BE2C (cell line): ENCODE data around the gene TADA3.

Experiments
- DNase-seq: peaks from one replicate; pipeline ENCODE4 v3.0.0-alpha.2; 2020
- H3K27me3 ChIP-seq: fragments of 250-450 bp; sonication (Bioruptor Pico); 2 replicates; pipeline ENCODE4 v1.5.1; 2020; ENCODE audit warnings: mild to moderate bottlenecking
- H3K36me3 ChIP-seq: fragments of 250-450 bp; sonication (Bioruptor Pico); 2 replicates; pipeline ENCODE4 v1.5.1; 2020; ENCODE audit warnings: mild to moderate bottlenecking
- H3K4me1 ChIP-seq: fragments of 250-450 bp; sonication (Bioruptor Pico); 2 replicates; pipeline ENCODE4 v1.5.1; 2020
- H3K4me3 ChIP-seq: 2 replicates; pipeline ENCODE4 v1.5.1; 2011; ENCODE audit warnings: low read depth, low read length
- H3K9me3 ChIP-seq: fragments of 250-450 bp; sonication (Bioruptor Pico); 2 replicates; pipeline ENCODE4 v1.5.1; 2020
- CTCF ChIP-seq: IDR thresholded peaks from 2 replicates; pipeline ENCODE4 v1.5.1; 2012; ENCODE audit warnings: mild to moderate bottlenecking, low read depth, low read length

TADA3 gene

DNA sequence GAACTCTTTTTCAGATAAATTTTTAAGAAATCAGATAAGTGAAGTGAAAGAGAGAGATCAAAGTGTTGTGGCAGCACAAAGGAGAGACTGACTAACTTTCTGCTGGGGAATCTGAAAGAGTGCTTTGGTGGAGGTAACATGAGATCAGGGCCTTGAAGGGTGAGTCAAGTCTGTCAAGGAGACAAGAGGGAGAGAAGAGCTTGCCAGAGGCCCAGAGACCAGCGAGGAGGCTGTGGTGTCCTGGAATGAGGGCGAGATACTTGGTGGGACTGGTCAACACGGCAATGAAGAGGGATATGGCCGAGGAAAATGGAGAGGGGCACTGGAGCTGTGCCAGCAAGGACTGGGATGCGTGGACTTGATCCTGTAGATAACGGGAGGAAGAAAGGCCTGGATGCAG lies 4.6 kb downstream of the TADA3 start:
- Histone ChIP-seq H3K36me3 (no peaks in the 10 kb centered on the region), H3K4me3 (no peak overlapping the region), H3K4me1 (peaks cover 3% of the 10 kb centered on the region; the same call in 1 of the 2 replicates), H3K27me3 (no peaks in the 10 kb centered on the region), H3K9me3 (no peaks in the 10 kb centered on the region)
- no peak for TF ChIP-seq CTCF
- DNase-seq: no peak

DNA sequence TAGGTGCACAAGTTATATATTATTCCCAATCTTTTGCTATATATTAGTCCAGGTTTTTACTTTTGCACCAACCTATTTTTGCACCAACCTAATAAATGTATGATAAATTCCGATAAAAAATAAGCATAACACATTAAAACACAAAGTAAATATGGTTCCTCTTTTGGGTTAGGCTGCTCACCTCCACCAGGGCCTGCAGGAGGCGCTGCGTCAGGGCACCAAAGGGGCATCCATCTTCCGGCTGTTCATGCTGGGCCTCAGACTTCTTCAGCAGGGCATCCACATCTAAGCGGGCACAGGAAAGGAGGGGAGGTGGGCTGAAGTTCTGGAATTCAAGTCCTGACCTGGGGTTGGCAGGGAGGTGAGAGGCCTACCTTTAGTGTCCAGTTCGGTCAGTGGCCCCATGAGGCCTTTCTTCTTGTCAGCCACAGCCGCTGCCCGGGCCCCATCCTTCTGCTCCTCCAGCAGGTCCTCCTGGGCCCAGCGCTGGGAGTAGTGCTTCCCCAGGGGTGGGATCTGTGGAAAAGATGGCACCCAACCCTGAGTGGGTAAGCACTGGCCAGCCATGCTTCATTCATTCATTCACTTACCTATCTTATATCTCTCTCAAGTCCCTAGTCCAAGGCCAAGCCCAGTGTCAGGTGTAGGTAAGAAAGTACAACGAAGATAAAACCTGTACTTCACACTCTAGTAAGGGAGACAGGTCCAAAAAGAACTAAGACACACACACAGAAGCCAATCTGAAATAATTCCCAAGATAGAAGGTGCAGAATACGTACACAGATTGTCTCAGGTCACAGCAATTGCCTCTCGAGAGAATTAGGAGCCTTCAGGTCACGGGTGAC lies 5.2 kb downstream of the TADA3 start:
- no peak for DNase-seq
- no peak overlapping the region for H3K4me3 ChIP-seq
- no peaks in the 10 kb centered on the region for H3K36me3 ChIP-seq
- H3K27me3 ChIP-seq: no peaks in the 10 kb centered on the region
- H3K4me1 ChIP-seq: peaks cover 3% of the 10 kb centered on the region; the same call in 1 of the 2 replicates
- H3K9me3 ChIP-seq: no peaks in the 10 kb centered on the region
- peak; percentile 33; the same call in 1 of the 2 replicates for TF ChIP-seq CTCF

DNA sequence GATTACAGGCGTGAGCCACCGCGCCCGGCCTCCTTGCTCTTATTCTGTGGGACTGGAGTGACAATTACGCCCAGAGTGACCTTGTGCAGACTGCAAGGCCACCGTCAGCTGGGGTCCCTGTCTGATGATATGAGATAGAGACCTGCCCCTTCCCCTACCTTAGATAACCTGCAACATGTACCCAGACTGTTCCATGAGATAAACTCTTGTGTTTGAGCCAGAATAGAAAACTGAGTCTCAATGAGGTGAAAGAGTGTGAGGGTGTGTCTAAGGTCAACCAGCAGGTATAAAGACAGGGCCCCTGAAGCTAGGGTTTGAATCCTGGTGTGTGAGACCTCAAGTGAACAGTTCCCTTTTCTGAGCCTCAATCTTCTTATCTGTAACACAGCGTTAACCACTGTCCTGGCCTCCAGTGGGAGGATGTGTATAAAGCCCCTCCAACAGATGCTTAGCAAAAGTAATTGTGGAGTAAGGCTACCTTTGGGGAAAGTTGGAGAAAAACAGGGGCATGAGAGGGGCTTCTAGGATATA lies 6.0 kb downstream of the TADA3 start:
- no peaks in the 10 kb centered on the region for H3K36me3 ChIP-seq

DNA sequence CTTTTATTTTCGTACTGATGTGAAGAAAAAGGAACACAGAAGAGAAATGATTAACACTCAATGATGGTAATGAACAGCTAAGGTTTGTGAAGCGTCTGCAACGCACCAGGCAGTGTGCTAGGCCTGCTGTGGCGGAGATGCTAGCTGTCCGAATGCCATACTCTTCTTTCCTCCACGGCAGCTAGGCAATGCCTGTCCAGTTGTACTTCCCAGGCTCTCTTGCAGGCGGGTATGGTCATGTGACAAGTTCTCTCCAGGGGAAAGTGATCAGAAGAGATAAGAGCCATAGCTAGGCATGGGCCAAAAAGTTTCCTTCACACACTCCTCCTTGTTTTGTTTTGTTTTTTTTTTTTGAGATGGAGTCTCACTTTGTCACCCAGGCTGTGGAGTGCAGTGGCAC lies 6.7 kb downstream of the TADA3 start:
- Histone ChIP-seq H3K9me3 (no peaks in the 10 kb centered on the region), H3K4me1 (peaks cover 3% of the 10 kb centered on the region; the same call in 1 of the 2 replicates), H3K27me3 (no peaks in the 10 kb centered on the region), H3K4me3 (no peak overlapping the region), H3K36me3 (no peaks in the 10 kb centered on the region)
- no peak for TF ChIP-seq CTCF
- peak; percentile 44 for DNase-seq

More for the DNA sequence above, 6.0 kb downstream of the TADA3 start:
- DNase-seq: no peak
- no peaks in the 10 kb centered on the region for H3K9me3 ChIP-seq
- no peak for TF ChIP-seq CTCF
- peaks cover 3% of the 10 kb centered on the region; the same call in 1 of the 2 replicates for H3K4me1 ChIP-seq
- H3K27me3 ChIP-seq: no peaks in the 10 kb centered on the region
- no peak overlapping the region for H3K4me3 ChIP-seq

DNA sequence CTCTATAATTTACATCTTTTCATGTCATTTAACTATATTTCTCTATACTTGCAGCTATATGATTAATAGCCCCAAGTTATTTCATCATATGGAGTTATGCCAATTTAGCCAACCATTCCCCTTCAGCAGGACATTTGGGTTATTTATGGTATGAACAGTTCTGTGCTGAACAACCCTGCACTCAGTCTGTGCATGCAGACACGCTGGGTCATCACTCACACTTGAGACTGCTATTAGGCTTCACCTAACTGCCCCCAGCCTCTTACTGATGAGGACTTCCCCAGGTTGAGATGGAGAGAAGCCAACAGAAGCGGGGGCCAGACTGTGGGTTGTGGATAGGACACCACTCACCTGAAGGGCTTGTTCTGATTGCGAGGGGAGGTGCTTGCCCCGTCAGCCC lies 7.3 kb downstream of the TADA3 start:
- no peak for DNase-seq
- no peaks in the 10 kb centered on the region for H3K27me3 ChIP-seq
- no peaks in the 10 kb centered on the region for H3K9me3 ChIP-seq
- TF ChIP-seq CTCF: no peak
- H3K4me3 ChIP-seq: no peak overlapping the region
- H3K36me3 ChIP-seq: no peaks in the 10 kb centered on the region
- H3K4me1 ChIP-seq: peaks cover 3% of the 10 kb centered on the region; the same call in 1 of the 2 replicates

- TF ChIP-seq CTCF: no peak
- Histone ChIP-seq H3K4me3 (no peak overlapping the region), H3K36me3 (no peaks in the 10 kb centered on the region)
Measured at GRCh38 chr3:9783954-9784353, 8.3 kb downstream of the TADA3 start.

More at GRCh38 chr3:9783954-9784353, 8.3 kb downstream of the TADA3 start:
- Histone ChIP-seq H3K27me3 (no peaks in the 10 kb centered on the region), H3K4me1 (peaks cover 3% of the 10 kb centered on the region; the same call in 1 of the 2 replicates), H3K9me3 (no peaks in the 10 kb centered on the region)
- DNase-seq: no peak
